Measurements from ENCODE around the gene WNT1.

GRCh38 chr12:48934312-48934706, 43.8 kb upstream of the WNT1 start:
- TF ChIP-seq CTCF (IDR thresholded peaks at IDR 0.05), result no peak
- TF ChIP-seq POLR2A (IDR thresholded peaks at IDR 0.05), result no peak
